Measurements from ENCODE around the gene PKIG. TPM values are rescaled to one million over a fixed set of nuclear protein-coding genes. Genes with fewer than 3 reads are reported as not detected.

The PKIG gene
- total and polyA plus RNA-seq, 2 experiments from 2014 or later = 90.4 to 100 TPM

GRCh38 chr20:44619294-44619693 lies 36.9 kb downstream of the PKIG start:
- Histone ChIP-seq H3K9me3 (ENCODE audit: low read depth) (no peaks in the 10 kb centered on the region), H3K4me3 (no peak overlapping the region), H3K27me3 (no peaks in the 10 kb centered on the region), H3K27ac (no peak overlapping the region), H3K36me3 (no peaks in the 10 kb centered on the region), H3K4me1 (ENCODE audit: low read depth) (no peaks in the 10 kb centered on the region)
- DNase-seq (ENCODE audit: low read depth in 1 of 2, low spot score in 1 of 2) = no peak
- no peak for TF ChIP-seq CTCF (IDR thresholded peaks at IDR 0.05; ENCODE audit: low read depth, low read length)

DNA sequence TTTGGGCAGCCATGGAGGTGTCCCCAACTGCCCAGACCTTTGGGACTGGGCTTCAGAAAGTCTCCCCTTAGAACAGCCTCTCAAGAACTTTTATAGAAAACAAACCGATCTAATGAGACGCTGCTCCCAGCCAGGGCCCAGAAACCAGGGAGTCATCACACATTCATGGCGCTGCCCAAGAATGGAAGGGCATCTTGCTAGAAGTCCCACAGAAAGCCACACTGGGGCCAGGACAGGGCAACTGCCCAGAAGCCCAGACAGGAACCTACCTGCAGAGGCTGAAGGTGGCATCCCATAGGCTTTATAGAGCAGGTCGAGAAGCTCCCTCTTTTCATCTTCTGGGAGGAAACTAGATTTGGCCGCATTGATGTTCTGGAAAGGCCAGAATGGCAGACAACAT lies 37.7 kb downstream of the PKIG start:
- DNase-seq (ENCODE audit: low read depth in 1 of 2, low spot score in 1 of 2) = no peak
- Histone ChIP-seq H3K4me3 (no peak overlapping the region), H3K27ac (no peak overlapping the region), H3K36me3 (no peaks in the 10 kb centered on the region), H3K9me3 (ENCODE audit: low read depth) (no peaks in the 10 kb centered on the region), H3K27me3 (no peaks in the 10 kb centered on the region), H3K4me1 (ENCODE audit: low read depth) (no peaks in the 10 kb centered on the region)
- TF ChIP-seq CTCF (IDR thresholded peaks at IDR 0.05; ENCODE audit: low read depth, low read length) = no peak

DNA sequence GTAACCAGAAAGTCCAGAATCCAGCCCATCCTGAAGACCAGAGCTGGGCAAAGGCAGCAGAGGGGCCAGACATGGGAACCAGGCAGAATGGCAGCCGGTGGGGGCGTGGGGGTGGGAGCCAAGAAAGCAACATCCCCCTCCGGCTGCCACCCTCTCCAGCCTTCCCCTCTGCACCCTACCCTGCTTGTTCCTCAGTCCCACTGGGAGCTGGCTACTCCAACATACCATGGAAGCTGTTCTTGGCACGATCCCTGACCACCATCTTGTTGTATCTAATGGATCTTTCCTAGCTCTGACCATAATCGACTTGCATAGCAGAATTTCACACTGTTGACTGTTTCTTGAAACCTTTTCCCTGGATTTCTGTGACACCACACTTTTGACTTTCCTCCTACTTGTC lies 38.9 kb downstream of the PKIG start:
- DNase-seq (ENCODE audit: low read depth in 1 of 2, low spot score in 1 of 2) = no peak
- Histone ChIP-seq H3K27me3 (no peaks in the 10 kb centered on the region), H3K4me1 (ENCODE audit: low read depth) (no peaks in the 10 kb centered on the region), H3K27ac (no peak overlapping the region), H3K4me3 (no peak overlapping the region), H3K9me3 (ENCODE audit: low read depth) (no peaks in the 10 kb centered on the region), H3K36me3 (no peaks in the 10 kb centered on the region)
- TF ChIP-seq CTCF (IDR thresholded peaks at IDR 0.05; ENCODE audit: low read depth, low read length) = no peak

DNA sequence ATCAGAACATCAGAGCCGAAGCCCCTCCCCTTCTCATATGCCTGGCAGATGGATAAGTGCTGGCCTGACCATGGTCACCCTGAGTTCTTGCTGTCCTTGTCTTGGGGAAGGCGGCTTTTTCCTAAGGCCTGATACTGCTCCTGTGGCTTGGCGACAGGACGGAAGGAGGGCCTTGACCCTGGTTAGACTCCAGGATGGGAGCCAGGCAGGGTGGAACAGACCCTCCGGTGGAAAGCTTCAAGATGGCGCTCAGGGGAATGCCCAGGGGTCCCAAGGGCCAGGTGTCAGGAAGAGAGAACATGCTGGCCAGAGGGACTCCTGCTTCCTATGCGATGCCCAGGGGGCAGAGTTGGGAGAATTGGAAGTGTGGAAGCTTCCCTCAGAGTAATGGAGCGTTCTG lies 39.6 kb downstream of the PKIG start:
- Histone ChIP-seq H3K27me3 (no peaks in the 10 kb centered on the region), H3K36me3 (no peaks in the 10 kb centered on the region), H3K9me3 (ENCODE audit: low read depth) (no peaks in the 10 kb centered on the region), H3K4me1 (ENCODE audit: low read depth) (no peaks in the 10 kb centered on the region), H3K27ac (no peak overlapping the region), H3K4me3 (no peak overlapping the region)
- no peak for DNase-seq (ENCODE audit: low read depth in 1 of 2, low spot score in 1 of 2)
- no peak for TF ChIP-seq CTCF (IDR thresholded peaks at IDR 0.05; ENCODE audit: low read depth, low read length)

DNA sequence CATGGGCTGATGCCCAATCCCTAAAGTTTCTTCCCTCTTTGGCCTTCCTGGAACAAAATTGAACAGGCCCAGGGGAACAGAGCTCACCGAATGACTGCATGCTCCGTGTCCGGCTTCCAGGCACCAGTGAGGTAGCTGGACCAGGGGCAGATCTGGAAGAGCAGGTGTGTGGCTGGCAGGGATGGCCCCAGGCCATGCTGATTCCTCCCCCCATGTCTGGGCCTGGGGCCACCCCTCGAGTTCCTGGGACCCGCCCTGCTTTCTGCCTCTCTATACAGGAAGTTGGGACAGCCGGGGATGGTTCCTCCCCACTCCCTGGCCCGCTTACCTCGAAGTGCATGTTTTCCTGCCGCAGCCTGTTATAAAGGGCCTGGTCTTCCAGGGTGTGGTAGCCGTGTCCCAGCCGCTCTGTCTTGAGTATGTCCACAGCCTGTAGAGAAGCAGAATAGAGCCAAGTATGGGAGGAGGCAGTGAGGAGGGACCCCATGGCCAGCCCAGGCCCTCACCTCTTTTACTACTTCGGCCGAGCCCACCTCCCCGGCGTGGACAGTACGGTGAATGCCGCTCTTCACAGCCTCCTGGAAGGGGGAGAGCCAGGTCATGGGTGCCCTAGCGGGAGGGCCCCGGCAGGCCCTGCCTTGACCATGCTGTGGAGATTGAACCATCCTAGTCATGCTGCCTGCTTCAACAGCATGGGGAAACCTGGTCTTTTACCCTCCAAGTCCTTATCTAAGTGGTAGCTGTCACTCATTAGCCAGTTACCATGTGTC lies 40.3 kb downstream of the PKIG start:
- DNase-seq (ENCODE audit: low read depth in 1 of 2, low spot score in 1 of 2) = no peak
- TF ChIP-seq CTCF (IDR thresholded peaks at IDR 0.05; ENCODE audit: low read depth, low read length) = no peak
- no peaks in the 10 kb centered on the region for H3K4me1 ChIP-seq (ENCODE audit: low read depth)

More for the DNA sequence above, 40.3 kb downstream of the PKIG start:
- Histone ChIP-seq H3K4me3 (no peak overlapping the region), H3K36me3 (no peaks in the 10 kb centered on the region), H3K27ac (no peak overlapping the region), H3K9me3 (ENCODE audit: low read depth) (no peaks in the 10 kb centered on the region), H3K27me3 (no peaks in the 10 kb centered on the region)
